ENCODE data around the gene CD3E.
A peak's percentile ranks its signal among the peaks of the same experiment; 100 is the strongest.

Gene CD3E

GRCh38 chr11:118321386-118322082 lies 17.0 kb downstream of the CD3E start:
- DNase-seq (ENCODE audit: low read depth in 2 of 2, low spot score in 1 of 2), result no peak

DNA sequence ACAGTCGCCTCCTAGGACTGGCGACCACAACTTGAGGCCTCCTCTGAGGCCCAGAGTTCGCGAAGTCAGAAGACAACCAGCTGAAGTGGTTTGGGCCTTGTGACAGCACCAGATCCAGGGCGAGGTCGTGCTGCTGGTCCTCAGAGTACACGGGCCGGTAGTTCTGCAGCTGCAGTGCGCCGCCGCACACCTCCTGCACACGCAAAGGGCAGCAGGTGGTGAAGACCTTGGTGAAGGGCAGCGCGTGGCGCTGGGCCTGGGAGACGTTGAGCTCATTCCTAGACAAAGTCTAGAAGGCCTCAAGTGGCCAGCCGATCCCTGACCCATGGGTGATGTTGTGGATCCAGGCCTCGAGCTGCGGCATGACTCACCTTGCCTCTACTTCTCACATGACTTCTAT lies 18.2 kb downstream of the CD3E start:
- DNase-seq (ENCODE audit: low read depth in 2 of 2, low spot score in 1 of 2), result no peak

DNA sequence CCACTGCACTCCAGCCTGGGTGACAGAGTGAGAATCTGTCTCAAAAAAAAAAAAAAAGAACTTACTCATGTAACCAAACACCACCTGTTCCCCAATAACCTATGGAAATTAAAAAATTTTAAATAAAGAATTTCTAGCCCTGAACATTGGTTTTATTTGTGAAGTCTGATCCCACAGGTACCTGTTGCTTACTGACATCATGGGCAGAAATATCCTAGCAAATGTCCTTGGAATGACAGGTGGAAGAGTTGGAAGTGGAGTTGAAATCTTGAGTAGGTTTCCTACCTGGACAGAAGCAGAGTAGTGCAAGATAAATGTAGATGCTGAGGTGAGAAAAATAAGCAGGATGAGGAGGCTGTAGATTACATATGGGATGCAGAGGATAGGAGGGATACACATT lies 20.8 kb downstream of the CD3E start:
- no peak for DNase-seq (ENCODE audit: low read depth in 2 of 2, low spot score in 1 of 2)

- no peak for DNase-seq (ENCODE audit: low read depth in 2 of 2, low spot score in 1 of 2)
These were observed 24.2 kb downstream of the CD3E start for GRCh38 chr11:118328745-118329144.

DNA sequence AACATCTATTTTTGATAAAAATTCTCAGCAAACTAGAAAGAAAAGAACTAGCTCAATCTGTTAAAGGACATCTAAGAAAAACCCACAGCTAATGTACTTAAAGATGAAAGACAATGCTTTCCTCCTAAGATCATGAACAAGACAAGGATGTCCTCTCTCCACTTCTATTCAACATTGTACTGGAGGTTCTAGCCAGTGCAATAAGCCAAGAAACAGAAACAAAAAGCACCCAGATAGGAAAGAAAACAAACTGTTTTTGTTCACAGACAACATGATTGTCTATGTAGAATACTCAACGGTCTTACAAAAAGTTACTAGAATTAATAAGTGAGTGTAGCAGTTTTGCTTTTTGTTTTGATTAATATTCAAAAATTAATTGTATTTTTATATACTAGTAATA lies 30.2 kb downstream of the CD3E start:
- DNase-seq (ENCODE audit: low read depth in 2 of 2, low spot score in 1 of 2), result no peak

DNA sequence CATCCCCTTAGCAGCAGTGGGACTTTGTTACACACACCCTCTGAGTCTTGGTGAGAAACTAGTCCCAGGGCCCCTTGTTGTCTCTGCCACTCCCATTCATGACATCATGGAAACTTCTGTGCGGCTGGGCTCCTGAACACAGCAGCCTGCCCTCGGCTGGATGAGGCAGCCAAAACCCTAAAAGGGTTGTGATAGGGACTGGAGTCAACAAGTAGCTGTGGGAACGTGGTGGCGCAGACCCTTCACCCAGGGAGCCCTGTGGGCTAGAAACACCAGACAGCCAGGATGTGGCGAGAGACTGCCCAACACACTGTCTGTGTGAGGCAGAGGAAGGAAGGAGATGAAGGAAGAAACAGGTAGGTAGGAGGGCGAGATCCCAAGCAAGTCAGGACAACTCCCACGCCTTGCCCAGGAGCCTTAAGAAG lies 34.1 kb downstream of the CD3E start:
- DNase-seq (ENCODE audit: low read depth in 2 of 2, low spot score in 1 of 2), result peak; percentile 78 to 79

DNA sequence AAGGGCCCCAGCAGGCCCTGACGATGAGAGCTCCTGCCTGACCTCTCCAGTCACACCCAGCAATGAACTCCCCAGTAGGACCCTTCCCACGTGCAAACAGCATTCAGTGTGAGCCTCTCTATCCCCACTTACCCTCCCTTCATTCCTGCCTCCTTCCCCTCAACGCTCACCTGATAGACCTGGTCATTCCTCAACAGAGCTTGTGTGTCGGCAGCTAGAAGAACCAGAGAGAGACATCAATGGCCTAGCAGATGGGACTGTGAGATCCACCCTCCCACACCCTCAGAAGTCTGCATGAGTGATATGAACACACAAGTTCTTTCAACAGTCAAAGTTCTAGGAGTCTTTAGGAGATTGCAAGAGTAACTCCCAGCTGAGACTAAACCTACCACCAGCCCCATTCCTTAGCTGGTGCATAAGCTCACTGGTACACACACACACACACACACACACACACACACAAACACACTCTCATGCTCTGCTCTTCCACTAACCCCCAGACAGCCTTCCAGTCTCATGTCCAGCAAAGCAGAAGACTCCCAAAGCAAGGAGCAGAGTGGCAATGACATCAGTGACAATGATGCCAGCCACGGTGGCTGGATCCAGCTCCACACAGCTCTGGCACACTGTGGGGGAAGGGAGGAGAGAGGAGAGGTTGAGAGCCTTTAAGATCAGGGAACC lies 34.9 kb downstream of the CD3E start:
- DNase-seq (ENCODE audit: low read depth in 2 of 2, low spot score in 1 of 2), result no peak

DNA sequence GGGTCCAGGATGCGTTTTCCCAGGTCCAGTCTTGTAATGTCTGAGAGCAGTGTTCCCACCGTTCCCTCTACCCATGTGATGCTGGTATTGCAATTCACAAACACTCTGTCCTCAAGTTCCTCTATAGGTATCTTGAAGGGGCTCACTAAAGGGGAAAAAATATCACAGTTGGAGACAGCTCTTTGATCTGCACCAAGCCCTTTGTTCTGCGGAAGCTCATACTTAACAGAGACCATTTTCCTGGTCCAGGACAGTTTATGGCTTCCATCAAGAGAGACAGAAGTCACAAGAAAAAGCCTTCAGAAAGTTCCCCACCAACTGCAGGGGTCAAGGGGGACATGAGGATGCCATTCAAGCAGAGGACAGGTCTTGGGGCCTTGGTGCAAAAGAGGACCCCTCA lies 35.9 kb downstream of the CD3E start:
- DNase-seq (ENCODE audit: low read depth in 2 of 2, low spot score in 1 of 2), result no peak

DNA sequence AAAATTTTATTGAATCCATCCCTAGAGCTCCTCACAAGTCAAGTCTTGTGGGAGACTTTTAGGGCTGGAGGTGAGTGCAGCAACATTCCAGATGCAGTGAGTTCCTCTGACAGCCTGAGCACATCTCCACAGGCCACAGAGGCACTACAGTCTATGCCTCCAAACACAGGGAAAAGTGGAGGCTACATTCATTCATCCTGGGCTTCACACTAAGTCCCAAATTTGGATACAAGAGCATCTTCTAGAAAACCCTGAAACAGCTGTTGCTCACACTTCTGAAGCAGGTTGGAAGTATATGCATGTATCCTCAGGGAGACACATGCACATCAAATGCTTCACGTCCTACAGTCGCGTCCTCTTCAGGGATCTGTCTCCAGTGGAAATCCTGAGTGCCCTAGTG lies 36.7 kb downstream of the CD3E start:
- DNase-seq (ENCODE audit: low read depth in 2 of 2, low spot score in 1 of 2), result no peak

DNA sequence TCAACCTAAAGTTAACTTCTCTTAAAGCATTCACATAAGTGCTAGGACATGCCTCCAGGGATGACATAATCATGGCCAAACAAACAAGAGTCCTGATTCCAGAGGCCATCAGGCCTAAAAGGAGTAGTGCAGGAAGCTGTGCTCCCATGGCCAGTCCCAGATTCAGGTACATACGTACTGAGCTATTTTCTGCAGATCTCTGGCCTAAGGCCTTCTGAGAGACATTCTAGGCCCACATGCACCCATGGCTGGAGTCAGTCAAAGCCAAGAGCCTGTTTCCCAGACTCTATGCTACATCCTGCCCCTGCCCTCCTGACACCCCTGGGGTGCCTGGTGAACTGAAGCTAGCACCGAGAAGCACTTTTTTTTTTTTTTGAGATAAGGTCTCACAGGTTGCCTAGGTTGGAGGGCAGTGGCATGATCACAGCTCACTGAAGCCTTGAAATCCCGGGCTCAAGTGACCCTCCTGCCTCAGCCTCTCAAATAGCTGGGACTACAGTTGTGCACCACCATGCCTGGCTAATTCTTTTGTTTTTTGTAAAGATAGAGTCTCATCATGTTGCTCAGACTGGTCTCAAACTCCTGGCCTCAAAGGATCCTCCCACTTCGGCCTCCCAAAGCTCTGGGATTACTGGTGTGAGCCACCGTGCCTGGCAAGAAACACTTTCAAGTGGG lies 37.4 kb downstream of the CD3E start:
- no peak for DNase-seq (ENCODE audit: low read depth in 2 of 2, low spot score in 1 of 2)

DNA sequence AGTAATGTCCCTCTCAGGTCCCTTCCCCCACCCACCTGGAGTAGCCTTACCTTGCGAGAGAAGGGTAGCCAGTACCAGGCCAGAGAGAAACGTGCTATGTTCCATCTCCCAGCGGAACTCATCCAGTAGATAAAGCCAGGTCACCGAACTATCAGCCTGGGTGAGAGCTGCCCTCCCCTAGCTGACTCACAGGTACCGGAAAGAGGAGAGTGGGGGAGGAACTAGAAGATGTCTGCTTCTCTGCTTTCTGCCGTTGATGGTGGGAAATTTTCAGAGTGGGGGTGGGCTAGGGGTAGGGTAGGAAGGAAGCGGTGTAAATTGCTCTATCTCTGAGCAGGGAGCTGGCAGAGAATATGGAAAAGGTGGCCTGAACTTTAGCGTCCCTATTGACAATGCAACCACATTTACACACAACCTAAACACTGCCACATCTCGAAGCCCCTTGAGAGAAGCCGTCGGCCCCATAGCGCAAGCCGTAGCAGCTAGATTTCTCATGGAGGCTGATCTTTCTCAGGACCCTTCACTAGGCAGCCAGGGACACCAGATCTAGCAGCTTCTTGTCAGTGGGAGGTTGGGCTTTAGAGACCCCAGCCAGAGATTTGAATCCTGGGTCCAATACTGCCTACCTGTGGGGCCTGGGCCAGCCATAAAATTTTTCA lies 38.1 kb downstream of the CD3E start, which contains the start of gene CD3D:
CD3D (minus strand) TSS at position 203 of the 659 bp plus-strand sequence; CDS start at position 105, 98 bp downstream.
- DNase-seq (ENCODE audit: low read depth in 2 of 2, low spot score in 1 of 2), result peak; percentile 28 to 56

DNA sequence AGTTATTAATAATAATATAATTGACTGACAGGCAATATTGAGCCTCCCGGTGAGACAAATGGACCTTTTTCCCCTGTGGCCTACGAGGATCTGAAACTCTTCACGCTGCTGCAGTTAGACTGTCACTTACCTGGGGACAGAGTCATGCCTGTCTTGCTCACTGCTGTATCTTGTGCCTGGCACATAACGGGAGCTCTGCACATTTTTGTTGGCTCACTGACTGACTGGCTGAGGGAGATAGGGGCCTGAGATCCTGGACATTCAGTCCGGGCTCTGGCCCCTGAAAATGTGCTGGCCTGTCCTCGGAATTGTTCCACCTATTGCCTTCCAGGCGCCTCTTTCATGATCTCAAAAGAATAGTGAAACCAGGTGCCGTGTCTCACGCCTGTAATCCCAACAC lies 38.7 kb downstream of the CD3E start:
- DNase-seq (ENCODE audit: low read depth in 2 of 2, low spot score in 1 of 2), result no peak

GRCh38 chr11:118343981-118344515 lies 39.5 kb downstream of the CD3E start, which contains the start of gene CD3G:
Gene CD3G (plus strand): TSS chr11:118344344. CDS start chr11:118344424, 80 bp downstream.
- peak; percentile 31 to 36 for DNase-seq (ENCODE audit: low read depth in 2 of 2, low spot score in 1 of 2)

- DNase-seq (ENCODE audit: low read depth in 2 of 2, low spot score in 1 of 2), result no peak
These were observed 44.9 kb downstream of the CD3E start for GRCh38 chr11:118349475-118349874.

DNA sequence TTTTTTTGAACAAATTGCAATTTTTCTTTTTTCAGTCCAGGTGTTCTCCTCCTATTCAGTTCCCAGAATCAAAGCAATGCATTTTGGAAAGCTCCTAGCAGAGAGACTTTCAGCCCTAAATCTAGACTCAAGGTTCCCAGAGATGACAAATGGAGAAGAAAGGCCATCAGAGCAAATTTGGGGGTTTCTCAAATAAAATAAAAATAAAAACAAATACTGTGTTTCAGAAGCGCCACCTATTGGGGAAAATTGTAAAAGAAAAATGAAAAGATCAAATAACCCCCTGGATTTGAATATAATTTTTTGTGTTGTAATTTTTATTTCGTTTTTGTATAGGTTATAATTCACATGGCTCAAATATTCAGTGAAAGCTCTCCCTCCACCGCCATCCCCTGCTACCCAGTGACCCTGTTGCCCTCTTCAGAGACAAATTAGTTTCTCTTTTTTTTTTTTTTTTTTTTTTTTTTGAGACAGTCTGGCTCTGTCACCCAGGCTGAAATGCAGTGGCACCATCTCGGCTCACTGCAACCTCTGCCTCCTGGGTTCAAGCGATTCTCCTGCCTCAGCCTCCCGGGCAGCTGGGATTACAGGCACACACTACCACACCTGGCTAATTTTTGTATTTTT lies 48.7 kb downstream of the CD3E start:
- no peak for DNase-seq (ENCODE audit: low read depth in 2 of 2, low spot score in 1 of 2)

DNA sequence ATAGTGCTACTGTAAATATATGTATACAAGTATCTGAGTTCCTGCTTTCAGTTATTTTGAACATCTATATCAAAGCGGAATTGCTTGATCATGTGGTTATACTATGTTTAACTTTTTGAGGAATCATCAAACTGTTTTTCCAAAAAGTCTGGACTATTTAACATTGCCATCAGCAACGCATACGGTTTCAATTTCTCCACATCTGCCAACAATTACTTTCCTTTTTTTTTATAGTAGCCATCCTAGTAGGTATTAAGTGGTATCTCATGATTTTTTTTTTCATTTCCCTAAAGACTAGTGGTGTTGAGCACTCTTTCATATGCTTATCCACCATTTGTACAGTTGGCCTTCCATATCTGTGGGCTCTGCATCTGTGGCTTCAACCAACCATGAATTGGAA lies 53.5 kb downstream of the CD3E start:
- DNase-seq (ENCODE audit: low read depth in 2 of 2, low spot score in 1 of 2), result no peak

GRCh38 chr11:118359295-118359958 lies 54.9 kb downstream of the CD3E start, which contains the start of gene UBE4A:
Gene UBE4A (plus strand): TSS chr11:118359600. CDS start chr11:118365081, 5,481 bp downstream.
- DNase-seq (ENCODE audit: low read depth in 2 of 2, low spot score in 1 of 2), result peak; percentile 97 to 99

GRCh38 chr11:118364956-118365615 lies 60.6 kb downstream of the CD3E start:
- no peak for DNase-seq (ENCODE audit: low read depth in 2 of 2, low spot score in 1 of 2)

Data from stimulated activated CD8-positive, alpha-beta memory T cell treated with anti-CD3 and anti-CD28 coated beads, Interleukin-4, amount 100 ng/mL, for 4 hours (primary cell).